Esophagus muscularis mucosa (tissue), 4 donors: Measurements from ENCODE around the gene MCAT. TPM values are rescaled to one million over a fixed set of nuclear protein-coding genes. Genes with fewer than 3 reads are reported as not detected.

ENCODE experiments used
- DNase-seq: peaks from one replicate; pipeline ENCODE4 v3.0.0-alpha.2; 2017; ENCODE audit errors: extremely low spot score
- H3K27ac ChIP-seq, 4 donors: fragments of 200-600 bp; sonication (generic); replicated peaks in 1 of 4; 1 replicate in 3 of 4; 2 replicates in 1 of 4; pipeline ENCODE4 v1.5.1; 2016 to 2019; ENCODE audit warnings: mild to moderate bottlenecking in 1 of 4
- H3K27me3 ChIP-seq, 4 donors: fragments of 200-600 bp; sonication (generic); one replicate each; pipeline versions ENCODE4 v1.5.1 to v1.6.0; 2016 to 2019
- H3K36me3 ChIP-seq, 4 donors: fragments of 200-600 bp; sonication (generic); one replicate each; pipeline ENCODE4 v1.5.1; 2016 to 2019
- H3K4me1 ChIP-seq, 4 donors: fragments of 200-600 bp; sonication (generic); one replicate each; pipeline ENCODE4 v1.5.1; 2016 to 2019
- H3K4me3 ChIP-seq, 4 donors: fragments of 200-600 bp; sonication (generic); 1 replicate in 2 of 4; 2 replicates in 2 of 4; pipeline ENCODE4 v1.5.1; 2016 to 2019; ENCODE audit warnings: mild to moderate bottlenecking in 4 of 4, moderate library complexity in 1 of 4
- H3K9me3 ChIP-seq, 4 donors: fragments of 200-600 bp; sonication (generic); 1 replicate in 3 of 4; 2 replicates in 1 of 4; pipeline ENCODE4 v1.5.1; 2016 to 2019
- EP300 ChIP-seq: sonication (generic); formaldehyde crosslinking; IDR thresholded peaks from one replicate; pipeline ENCODE4 v1.6.1; 2017; ENCODE audit warnings: antibody characterized with exemption
- POLR2A ChIP-seq: fragments of 450-650 bp; IDR thresholded peaks from one replicate; pipeline ENCODE4 v1.6.1; 2017; ENCODE audit warnings: antibody characterized with exemption, moderate library complexity, mild to moderate bottlenecking, low read depth
- POLR2AphosphoS5 ChIP-seq, 2 donors: sonication (generic); formaldehyde crosslinking; IDR thresholded peaks; one replicate each; pipeline ENCODE4 v1.6.1; 2017; ENCODE audit warnings: antibody characterized with exemption in 2 of 2
- WGBS: methylation state at CpG from one replicate; pipeline ENCODE4 v1.1.5; 2018; 5-methylcytosine and 5-hydroxymethylcytosine counted together
- intact Hi-C: fragments of 100-400 bp; cut with DNase I; formaldehyde crosslinking; loops from one replicate; pipeline ENCODE4 v1.15.1; 2023
- total RNA-seq, 4 donors: library from RNA; depleted of rRNA; stranded (reverse); fragments of >200 nt; gene quantifications; one replicate each; pipeline versions ENCODE4 v1.1.0 to v1.2.1, GENCODE V29; 2016
- TF ChIP-seq, protein P1 (sequence below), 3 experiments: fragments of 200-600 bp in 2 of 3; fragments of 450-650 bp in 1 of 3; sonication (generic) in 2 of 3; IDR thresholded peaks; one replicate each; pipeline ENCODE4 v1.5.1; 2017 to 2019; ENCODE audit warnings: antibody characterized with exemption in 3 of 3, mild to moderate bottlenecking in 2 of 3, moderate library complexity in 1 of 3

The MCAT gene
- total RNA-seq, 4 donors from 2014 or later: 15.8 to 32.1 (median 22.7) TPM

DNA sequence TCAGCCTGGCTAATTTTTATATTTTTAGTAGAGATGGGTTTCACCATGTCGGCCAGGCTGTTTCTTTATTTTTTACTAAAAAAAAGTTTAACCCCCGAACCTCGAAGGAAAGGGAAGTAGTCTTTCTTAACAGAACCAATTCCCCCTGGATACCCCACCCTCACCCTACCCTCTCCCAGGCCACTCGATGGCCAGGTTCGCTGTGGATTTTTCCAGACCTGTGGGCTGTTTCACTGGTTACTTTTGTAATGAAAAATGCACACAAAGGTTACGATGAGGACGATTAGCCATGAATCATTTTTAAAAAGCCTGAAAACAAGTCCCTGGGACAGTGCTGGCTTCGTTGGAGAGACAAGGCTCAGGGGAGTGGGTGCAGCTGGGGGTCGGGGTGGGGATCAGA is 10.7 kb upstream of the MCAT start:
- 62% methylated on average over 9 of the region's 9 CpGs for WGBS
- no peak for DNase-seq
- TF ChIP-seq POLR2A (no peak), POLR2AphosphoS5 (IDR thresholded peaks at IDR 0.05) (no peak), EP300 (no peak)
- TF ChIP-seq, protein P1, sequence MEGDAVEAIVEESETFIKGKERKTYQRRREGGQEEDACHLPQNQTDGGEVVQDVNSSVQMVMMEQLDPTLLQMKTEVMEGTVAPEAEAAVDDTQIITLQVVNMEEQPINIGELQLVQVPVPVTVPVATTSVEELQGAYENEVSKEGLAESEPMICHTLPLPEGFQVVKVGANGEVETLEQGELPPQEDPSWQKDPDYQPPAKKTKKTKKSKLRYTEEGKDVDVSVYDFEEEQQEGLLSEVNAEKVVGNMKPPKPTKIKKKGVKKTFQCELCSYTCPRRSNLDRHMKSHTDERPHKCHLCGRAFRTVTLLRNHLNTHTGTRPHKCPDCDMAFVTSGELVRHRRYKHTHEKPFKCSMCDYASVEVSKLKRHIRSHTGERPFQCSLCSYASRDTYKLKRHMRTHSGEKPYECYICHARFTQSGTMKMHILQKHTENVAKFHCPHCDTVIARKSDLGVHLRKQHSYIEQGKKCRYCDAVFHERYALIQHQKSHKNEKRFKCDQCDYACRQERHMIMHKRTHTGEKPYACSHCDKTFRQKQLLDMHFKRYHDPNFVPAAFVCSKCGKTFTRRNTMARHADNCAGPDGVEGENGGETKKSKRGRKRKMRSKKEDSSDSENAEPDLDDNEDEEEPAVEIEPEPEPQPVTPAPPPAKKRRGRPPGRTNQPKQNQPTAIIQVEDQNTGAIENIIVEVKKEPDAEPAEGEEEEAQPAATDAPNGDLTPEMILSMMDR (IDR thresholded peaks at IDR 0.05): no peak
- Histone ChIP-seq H3K9me3 (no peaks in the 10 kb centered on the region), H3K27me3 (no peaks in the 10 kb centered on the region), H3K27ac (peak overlapping the region in 1 of 4 donors; percentile 31), H3K4me3 (no peak overlapping the region), H3K36me3 (peaks cover 0 to 5% (median 0%) of the 10 kb centered on the region in 4 donors), H3K4me1 (peaks cover 11 to 60% (median 47%) of the 10 kb centered on the region in 4 donors)
- intact Hi-C loops: no loop called here

DNA sequence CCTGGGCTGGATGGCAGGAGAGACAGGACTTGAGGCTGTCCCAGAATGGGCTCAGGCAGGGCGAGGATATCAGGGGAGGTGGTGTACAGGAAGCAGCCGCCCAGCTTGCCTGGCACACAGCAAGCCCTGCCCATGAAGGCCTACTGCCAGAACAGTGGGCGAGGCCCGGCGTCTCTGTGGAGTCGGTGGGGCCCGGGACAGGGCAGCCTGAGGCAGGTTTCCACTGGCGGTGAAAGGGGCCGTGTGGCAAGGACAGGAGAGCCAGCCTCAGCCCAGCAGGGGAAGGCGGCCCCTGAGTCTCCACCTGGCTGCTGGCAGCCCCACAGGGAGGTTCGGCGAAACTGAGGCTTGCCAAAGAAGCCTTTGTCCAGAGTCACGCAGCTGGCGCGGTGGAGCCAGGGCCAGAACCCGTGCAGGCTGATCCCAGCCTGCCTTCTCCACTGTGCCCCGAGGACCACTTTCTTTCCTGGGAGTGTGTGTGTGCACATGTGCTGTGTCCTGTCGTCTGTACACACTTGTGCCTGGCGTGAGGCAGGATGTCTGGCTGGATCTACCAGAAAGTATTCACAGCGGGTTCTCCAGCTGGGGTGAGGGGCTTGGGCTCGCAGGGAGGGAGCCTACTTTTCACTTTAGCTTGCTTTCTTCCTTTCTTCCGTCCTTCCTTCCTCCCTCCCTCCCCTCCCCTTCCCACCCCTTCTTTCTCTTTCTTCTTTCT is 9.3 kb upstream of the MCAT start:
- intact Hi-C loops: no loop called here
- no peaks in the 10 kb centered on the region for H3K9me3 ChIP-seq
- 17% methylated on average over 20 of the region's 22 CpGs for WGBS
- no peak for TF ChIP-seq EP300
- peak; percentile 37 to 41 for TF ChIP-seq POLR2AphosphoS5 (IDR thresholded peaks at IDR 0.05)
- no peak for DNase-seq
- peak overlapping the region; percentile 79 to 86 (median 80) for H3K27ac ChIP-seq
- H3K4me1 ChIP-seq: peaks cover 11 to 52% (median 47%) of the 10 kb centered on the region in 4 donors
- H3K36me3 ChIP-seq: peaks cover 0 to 5% (median 0%) of the 10 kb centered on the region in 4 donors
- no peaks in the 10 kb centered on the region for H3K27me3 ChIP-seq
- peak overlapping the region; percentile 71 to 91 (median 78) for H3K4me3 ChIP-seq

DNA sequence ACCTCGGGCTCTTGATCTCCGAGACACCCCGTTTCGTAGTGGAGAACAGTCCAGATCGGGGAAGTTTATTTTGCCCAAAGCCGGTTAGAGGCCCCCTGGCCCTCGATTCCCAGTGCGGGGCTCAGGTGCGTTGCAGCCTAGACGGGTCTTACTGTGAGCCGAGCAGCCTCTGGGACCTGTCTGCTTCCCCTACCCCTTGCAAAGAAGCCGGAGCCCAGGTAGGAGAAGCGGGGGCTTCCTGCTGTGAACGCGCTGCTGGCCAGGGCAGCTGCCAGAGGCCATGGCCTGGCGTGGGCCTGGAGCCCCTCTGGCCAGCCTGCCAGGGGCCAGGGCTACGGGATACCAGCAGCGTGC is 8.8 kb upstream of the MCAT start:
- Histone ChIP-seq H3K27ac (peak overlapping the region; percentile 79 to 86 (median 80)), H3K9me3 (no peaks in the 10 kb centered on the region), H3K36me3 (peaks cover 0 to 5% (median 0%) of the 10 kb centered on the region in 4 donors), H3K27me3 (no peaks in the 10 kb centered on the region), H3K4me3 (peak overlapping the region; percentile 71 to 91 (median 78)), H3K4me1 (peaks cover 11 to 50% (median 46%) of the 10 kb centered on the region in 4 donors)
- TF ChIP-seq EP300 (no peak), POLR2A (no peak), POLR2AphosphoS5 (IDR thresholded peaks at IDR 0.05) (no peak)
- TF ChIP-seq, protein P1 (IDR thresholded peaks at IDR 0.05): no peak
- intact Hi-C loops: no loop called here
- DNase-seq: no peak
- WGBS: no CpG with 5 or more reads among the region's 18 CpGs

DNA sequence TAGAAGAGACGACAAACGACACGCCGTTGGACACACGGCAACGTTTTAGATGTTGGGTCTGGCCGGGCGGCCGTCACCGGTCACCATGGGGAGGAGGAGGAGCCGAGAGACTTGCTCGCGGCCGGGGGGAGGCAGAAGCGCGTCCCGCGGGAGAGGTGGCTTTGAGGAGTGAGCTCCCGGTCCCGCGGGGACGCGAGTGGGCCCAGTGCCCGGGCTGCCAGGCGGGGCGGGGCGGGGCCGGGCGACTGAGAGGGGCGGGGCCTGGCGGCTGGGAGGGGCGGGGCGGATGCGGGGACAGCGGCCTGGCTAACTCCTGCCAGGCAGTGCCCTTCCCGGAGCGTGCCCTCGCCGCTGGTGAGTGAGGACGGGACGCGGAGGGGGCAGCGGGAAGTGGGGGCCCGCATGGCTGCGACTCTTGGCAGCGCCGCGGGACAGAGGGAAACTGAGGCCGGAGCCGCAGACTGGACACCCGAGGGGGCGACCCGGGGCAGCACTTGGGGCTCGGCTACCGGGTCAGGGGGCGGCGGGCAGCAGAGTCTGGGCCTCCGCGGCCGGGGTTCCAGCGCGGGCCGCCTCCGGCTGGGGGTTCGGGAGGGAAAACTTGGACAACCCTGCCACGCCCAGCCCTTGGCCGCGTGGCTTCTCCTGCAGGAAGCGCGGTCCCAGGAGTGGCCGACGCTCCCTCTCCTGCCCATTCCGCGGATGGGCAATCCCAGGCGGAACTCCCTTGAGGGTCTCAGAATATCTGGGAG is 8.2 kb upstream of the MCAT start, which contains the start of gene TSPO:
TSS of gene TSPO (plus strand) at position 309 of the 752 bp plus-strand sequence. CDS start 7,680 bp downstream, outside the sequence.
- H3K4me1 ChIP-seq: peaks cover 11 to 50% (median 44%) of the 10 kb centered on the region in 4 donors
- TF ChIP-seq EP300 (no peak), POLR2AphosphoS5 (IDR thresholded peaks at IDR 0.05) (peak; percentile 8 to 79), POLR2A (peak; percentile 21)
- TF ChIP-seq, protein P1 (IDR thresholded peaks at IDR 0.05): no peak
- H3K36me3 ChIP-seq: peaks cover 0 to 5% (median 0%) of the 10 kb centered on the region in 4 donors
- intact Hi-C loops: no loop called here
- H3K4me3 ChIP-seq: peak within 1 kb of the TSS; percentile 71 to 91 (median 78)
- no peaks in the 10 kb centered on the region for H3K27me3 ChIP-seq
- H3K27ac ChIP-seq: peak within 1 kb of the TSS; percentile 79 to 86 (median 80)
- no peaks in the 10 kb centered on the region for H3K9me3 ChIP-seq
- WGBS: 0% methylated on average over 6 of the region's 75 CpGs
- DNase-seq: peak; percentile 95

DNA sequence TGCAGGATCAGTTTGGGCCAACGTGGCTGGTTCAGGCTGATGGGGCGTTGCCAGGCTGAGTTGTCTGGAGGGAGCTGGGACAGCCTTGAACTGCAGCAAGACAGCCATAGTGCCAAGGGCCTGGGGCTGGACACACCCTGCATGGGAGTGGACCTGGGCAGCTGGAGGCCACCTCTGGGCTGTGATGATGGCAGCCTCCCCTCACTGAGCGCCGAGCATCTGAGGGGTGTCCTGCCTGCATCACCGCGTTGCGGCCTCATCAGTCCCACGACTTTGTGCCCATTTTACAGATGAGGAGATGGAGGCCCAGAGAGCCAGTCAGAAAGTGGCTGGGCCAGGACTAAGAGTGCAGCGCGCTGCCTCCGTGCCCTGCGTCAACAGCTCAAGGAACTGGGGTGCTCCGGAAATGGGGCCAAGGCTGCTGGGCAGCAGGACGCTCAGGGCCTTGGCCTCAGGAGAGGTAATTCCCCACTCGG is 7.6 kb upstream of the MCAT start:
- intact Hi-C loops: no loop called here
- Histone ChIP-seq H3K4me1 (peaks cover 11 to 49% (median 42%) of the 10 kb centered on the region in 4 donors), H3K36me3 (peaks cover 0 to 5% (median 0%) of the 10 kb centered on the region in 4 donors), H3K9me3 (no peaks in the 10 kb centered on the region), H3K27ac (peak overlapping the region; percentile 79 to 86 (median 80)), H3K27me3 (no peaks in the 10 kb centered on the region), H3K4me3 (peak overlapping the region; percentile 71 to 91 (median 78))
- TF ChIP-seq POLR2AphosphoS5 (IDR thresholded peaks at IDR 0.05) (no peak), EP300 (no peak), POLR2A (no peak)
- TF ChIP-seq, protein P1 (IDR thresholded peaks at IDR 0.05): no peak
- no peak for DNase-seq
- 64% methylated on average over 15 of the region's 15 CpGs for WGBS
